ENCODE measurements around the gene HCFC1R1. TPM values are rescaled to one million over a fixed set of nuclear protein-coding genes. Genes with fewer than 3 reads are reported as not detected.

HCFC1R1 gene
- total and polyA plus RNA-seq, 2 experiments from 2014 or later, result 50.8 to 109 TPM

- Histone ChIP-seq H3K27ac (no peak overlapping the region), H3K9me3 (ENCODE audit: low read depth) (no peaks in the 10 kb centered on the region), H3K4me3 (no peak overlapping the region), H3K4me1 (ENCODE audit: low read depth) (no peaks in the 10 kb centered on the region), H3K36me3 (no peaks in the 10 kb centered on the region), H3K27me3 (peaks cover 85% of the 10 kb centered on the region)
- no peak for DNase-seq (ENCODE audit: low read depth in 1 of 2, low spot score in 1 of 2)
- TF ChIP-seq CTCF (IDR thresholded peaks at IDR 0.05; ENCODE audit: low read depth, low read length), result no peak
Measured at GRCh38 chr16:3038256-3038655, 14.5 kb upstream of the HCFC1R1 start.

- Histone ChIP-seq H3K4me1 (ENCODE audit: low read depth) (no peaks in the 10 kb centered on the region), H3K36me3 (no peaks in the 10 kb centered on the region), H3K27me3 (peaks cover 90% of the 10 kb centered on the region), H3K9me3 (ENCODE audit: low read depth) (no peaks in the 10 kb centered on the region), H3K4me3 (no peak within 1 kb of the TSS), H3K27ac (no peak within 1 kb of the TSS)
- TF ChIP-seq CTCF (IDR thresholded peaks at IDR 0.05; ENCODE audit: low read depth, low read length), result no peak
- DNase-seq (ENCODE audit: low read depth in 1 of 2, low spot score in 1 of 2), result no peak
Measured at GRCh38 chr16:3036726-3037315, 13.1 kb upstream of the HCFC1R1 start, which contains the start of gene BICDL2. Gene BICDL2, minus strand, starts transcription at chr16:3036944. Its CDS starts 1,448 bp downstream, at chr16:3035496.

DNA sequence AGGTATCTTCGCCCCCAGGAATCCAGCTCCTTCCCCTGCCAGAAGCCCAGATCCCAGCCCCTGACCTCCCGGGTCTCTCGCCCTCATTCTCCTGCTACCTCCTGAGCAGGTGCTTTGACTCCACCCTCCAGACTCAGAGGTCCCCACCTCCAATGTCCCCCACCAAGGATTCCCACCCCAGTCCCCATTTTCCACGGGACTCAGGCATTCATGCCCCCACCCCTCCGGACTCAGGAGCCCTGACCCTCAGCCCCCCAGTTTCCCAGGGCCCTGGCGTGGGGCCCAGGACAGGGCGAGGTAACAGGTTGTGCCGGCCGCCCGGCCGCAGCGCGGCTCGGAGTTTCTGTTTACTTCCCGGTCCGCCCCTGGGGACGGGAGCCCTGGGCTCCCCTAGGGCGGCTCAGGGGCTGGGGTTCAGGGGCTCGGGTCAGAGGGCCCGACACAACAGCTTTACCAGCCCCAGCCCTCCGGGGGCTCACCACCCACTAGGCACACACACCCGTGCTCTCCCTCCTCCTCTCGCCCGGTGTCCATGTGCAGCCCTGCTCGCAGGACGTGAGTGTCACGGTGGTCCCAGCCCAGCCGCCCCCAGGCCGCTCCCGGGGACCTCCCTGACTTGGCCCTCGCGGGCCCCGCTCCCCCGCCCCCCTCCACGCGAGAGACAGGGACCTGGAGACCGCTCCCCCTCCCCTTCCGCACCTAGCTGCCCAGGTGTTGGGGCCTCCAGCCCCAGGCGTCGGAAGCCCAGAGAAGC lies 12.4 kb upstream of the HCFC1R1 start:
- no peaks in the 10 kb centered on the region for H3K4me1 ChIP-seq (ENCODE audit: low read depth)
- DNase-seq (ENCODE audit: low read depth in 1 of 2, low spot score in 1 of 2), result no peak
- H3K27me3 ChIP-seq, result peaks cover 86% of the 10 kb centered on the region
- TF ChIP-seq CTCF (IDR thresholded peaks at IDR 0.05; ENCODE audit: low read depth, low read length), result no peak
- no peak overlapping the region for H3K4me3 ChIP-seq
- no peak overlapping the region for H3K27ac ChIP-seq
- no peaks in the 10 kb centered on the region for H3K9me3 ChIP-seq (ENCODE audit: low read depth)
- H3K36me3 ChIP-seq, result no peaks in the 10 kb centered on the region

DNA sequence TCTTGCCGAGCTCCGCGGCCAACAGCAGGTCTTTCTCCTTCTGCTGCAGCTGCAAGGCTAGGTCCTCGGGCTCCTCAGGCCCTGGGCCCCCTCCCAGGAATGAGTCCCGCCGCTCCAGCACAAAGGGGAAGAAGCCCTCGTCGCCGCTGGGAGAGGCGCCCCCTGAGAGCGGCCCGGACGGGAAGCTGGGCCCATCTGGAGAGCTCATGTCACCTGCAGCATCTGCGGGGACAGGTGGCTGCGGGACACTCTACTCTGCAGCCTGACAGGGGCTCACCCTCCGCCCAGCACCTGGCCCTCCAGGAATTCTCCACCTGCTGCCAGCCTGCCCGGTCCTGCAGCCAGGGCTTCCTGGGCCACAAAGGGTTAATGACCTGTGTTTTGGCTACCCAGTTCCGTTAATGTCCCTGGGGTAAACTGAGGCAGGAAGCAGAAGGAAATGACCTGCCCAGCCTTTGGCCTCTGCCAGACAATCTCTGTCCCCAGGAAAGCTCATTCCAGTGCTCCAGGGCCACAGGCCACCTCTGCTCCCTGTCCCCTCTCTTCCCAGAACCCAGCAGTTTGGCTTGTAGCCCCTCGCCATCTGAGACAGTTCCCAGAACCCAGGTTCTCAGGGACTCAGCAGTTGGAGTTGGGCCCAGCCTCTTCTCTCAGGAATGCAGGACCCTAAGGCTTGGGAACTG lies 11.7 kb upstream of the HCFC1R1 start:
- TF ChIP-seq CTCF (IDR thresholded peaks at IDR 0.05; ENCODE audit: low read depth, low read length), result no peak
- Histone ChIP-seq H3K36me3 (no peaks in the 10 kb centered on the region), H3K4me1 (ENCODE audit: low read depth) (no peaks in the 10 kb centered on the region), H3K4me3 (no peak overlapping the region), H3K27ac (no peak overlapping the region), H3K9me3 (ENCODE audit: low read depth) (no peaks in the 10 kb centered on the region), H3K27me3 (peaks cover 82% of the 10 kb centered on the region)
- no peak for DNase-seq (ENCODE audit: low read depth in 1 of 2, low spot score in 1 of 2)

DNA sequence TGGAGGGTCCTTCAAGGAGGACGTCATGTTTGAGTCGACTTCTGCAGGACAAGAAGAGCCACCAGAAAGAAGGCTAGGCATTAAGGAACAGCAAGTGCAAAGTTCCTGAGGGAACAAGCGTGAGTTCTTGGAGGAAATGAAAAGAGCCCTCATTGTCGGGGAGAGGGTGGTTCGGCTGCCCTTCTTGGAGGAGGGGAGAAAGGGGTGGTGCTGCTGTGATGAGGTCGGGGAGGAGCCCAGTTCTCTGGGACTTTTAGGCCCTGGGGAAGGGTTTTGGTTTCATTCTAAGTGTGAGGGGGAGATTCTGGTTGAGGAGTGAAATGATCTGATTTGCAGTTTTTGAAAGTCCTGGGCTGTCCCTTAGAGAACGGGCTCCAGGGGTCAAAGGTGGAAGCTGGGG lies 8.9 kb upstream of the HCFC1R1 start:
- Histone ChIP-seq H3K4me3 (no peak overlapping the region), H3K27ac (no peak overlapping the region), H3K36me3 (no peaks in the 10 kb centered on the region), H3K9me3 (ENCODE audit: low read depth) (no peaks in the 10 kb centered on the region), H3K27me3 (peaks cover 54% of the 10 kb centered on the region), H3K4me1 (ENCODE audit: low read depth) (peaks cover 3% of the 10 kb centered on the region)
- no peak for DNase-seq (ENCODE audit: low read depth in 1 of 2, low spot score in 1 of 2)
- TF ChIP-seq CTCF (IDR thresholded peaks at IDR 0.05; ENCODE audit: low read depth, low read length), result no peak
